Measurements from ENCODE around the gene RBCK1.

The RBCK1 gene

GRCh38 chr20:420166-420620 is 12.1 kb downstream of the RBCK1 start:
- DNase-seq = no peak

- no peak for DNase-seq
Measured at GRCh38 chr20:420721-421574, 12.8 kb downstream of the RBCK1 start.

- DNase-seq = no peak
Measured at GRCh38 chr20:421685-422250, 13.7 kb downstream of the RBCK1 start.

GRCh38 chr20:426566-426965 is 18.5 kb downstream of the RBCK1 start:
- no peak for DNase-seq

GRCh38 chr20:427401-427800 is 19.3 kb downstream of the RBCK1 start:
- no peak for DNase-seq

GRCh38 chr20:427849-428657 is 20.0 kb downstream of the RBCK1 start:
- DNase-seq = no peak

GRCh38 chr20:428658-429200 is 20.6 kb downstream of the RBCK1 start:
- DNase-seq = no peak

- no peak for DNase-seq
Measured at GRCh38 chr20:430091-430999, 22.2 kb downstream of the RBCK1 start.

GRCh38 chr20:431012-431904 is 23.2 kb downstream of the RBCK1 start:
- DNase-seq = no peak

- DNase-seq = no peak
Measured at GRCh38 chr20:432208-432607, 24.1 kb downstream of the RBCK1 start.

GRCh38 chr20:432677-433299 is 24.7 kb downstream of the RBCK1 start:
- DNase-seq = no peak

- DNase-seq = no peak
Measured at GRCh38 chr20:433300-433975, 25.3 kb downstream of the RBCK1 start.

- DNase-seq = no peak
Measured at GRCh38 chr20:434221-434620, 26.1 kb downstream of the RBCK1 start.

GRCh38 chr20:434661-435419 is 26.7 kb downstream of the RBCK1 start:
- DNase-seq = no peak

- no peak for DNase-seq
Measured at GRCh38 chr20:435558-435957, 27.5 kb downstream of the RBCK1 start.

GRCh38 chr20:436476-436875 is 28.4 kb downstream of the RBCK1 start:
- DNase-seq = no peak

GRCh38 chr20:437787-438486 is 29.8 kb downstream of the RBCK1 start:
- DNase-seq = no peak

All from DMS79 (cell line).